ENCODE results near the gene SPG11.

DNA sequence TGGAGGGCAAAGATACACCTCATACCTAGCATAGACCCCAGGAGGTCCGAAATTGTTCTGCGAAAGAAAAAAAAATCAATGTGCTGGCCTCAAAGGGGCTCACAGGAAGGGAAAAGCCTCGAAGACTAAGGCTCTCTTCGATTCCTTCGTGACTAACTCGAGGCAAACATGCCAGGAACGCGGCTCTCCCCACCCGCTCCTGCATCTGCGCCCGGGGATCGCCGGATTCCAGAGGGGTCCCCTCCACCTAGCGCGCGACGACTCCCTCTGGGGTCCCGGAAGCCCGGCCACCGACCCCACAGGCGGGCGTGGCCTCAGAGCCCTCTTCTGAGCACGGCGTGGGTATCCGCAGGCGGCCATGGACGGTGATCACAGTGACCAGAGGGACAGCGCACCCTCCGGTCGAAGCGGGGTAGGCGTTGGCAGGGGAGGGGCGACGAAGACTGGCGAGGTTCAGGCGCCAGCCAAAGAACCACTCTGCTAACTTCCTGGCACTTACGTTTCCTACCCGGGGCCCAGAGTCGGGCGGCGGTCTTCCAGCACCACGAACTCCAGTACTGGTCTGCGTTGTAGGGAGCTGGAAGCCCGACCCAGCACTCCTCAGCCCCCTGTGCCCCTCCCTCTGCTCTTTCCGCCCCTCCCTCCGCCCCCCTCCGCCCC is 127.0 kb downstream of the SPG11 start:
- TF ChIP-seq, protein P1, sequence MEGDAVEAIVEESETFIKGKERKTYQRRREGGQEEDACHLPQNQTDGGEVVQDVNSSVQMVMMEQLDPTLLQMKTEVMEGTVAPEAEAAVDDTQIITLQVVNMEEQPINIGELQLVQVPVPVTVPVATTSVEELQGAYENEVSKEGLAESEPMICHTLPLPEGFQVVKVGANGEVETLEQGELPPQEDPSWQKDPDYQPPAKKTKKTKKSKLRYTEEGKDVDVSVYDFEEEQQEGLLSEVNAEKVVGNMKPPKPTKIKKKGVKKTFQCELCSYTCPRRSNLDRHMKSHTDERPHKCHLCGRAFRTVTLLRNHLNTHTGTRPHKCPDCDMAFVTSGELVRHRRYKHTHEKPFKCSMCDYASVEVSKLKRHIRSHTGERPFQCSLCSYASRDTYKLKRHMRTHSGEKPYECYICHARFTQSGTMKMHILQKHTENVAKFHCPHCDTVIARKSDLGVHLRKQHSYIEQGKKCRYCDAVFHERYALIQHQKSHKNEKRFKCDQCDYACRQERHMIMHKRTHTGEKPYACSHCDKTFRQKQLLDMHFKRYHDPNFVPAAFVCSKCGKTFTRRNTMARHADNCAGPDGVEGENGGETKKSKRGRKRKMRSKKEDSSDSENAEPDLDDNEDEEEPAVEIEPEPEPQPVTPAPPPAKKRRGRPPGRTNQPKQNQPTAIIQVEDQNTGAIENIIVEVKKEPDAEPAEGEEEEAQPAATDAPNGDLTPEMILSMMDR (IDR thresholded peaks at IDR 0.05) = peak; percentile 49
- TF ChIP-seq ZFX (IDR thresholded peaks at IDR 0.05; ENCODE audit: borderline replicate concordance) = no peak
